HG03378 (cell line): ENCODE measurements around the gene KRTAP5-5.
"Not testable (repeated sequence)": the region's sequence is repeated elsewhere in the genome, so short reads cannot be mapped to it uniquely, and the experiment has no call there.

Experiments
- ATAC-seq: cut with Tn5 transposase; IDR thresholded peaks from one replicate; pipeline ENCODE4 v1.9.1; 2021; ENCODE audit warnings: mild to moderate bottlenecking, moderate library complexity; ENCODE audit not compliant: unreplicated experiment

KRTAP5-5 gene, protein sequence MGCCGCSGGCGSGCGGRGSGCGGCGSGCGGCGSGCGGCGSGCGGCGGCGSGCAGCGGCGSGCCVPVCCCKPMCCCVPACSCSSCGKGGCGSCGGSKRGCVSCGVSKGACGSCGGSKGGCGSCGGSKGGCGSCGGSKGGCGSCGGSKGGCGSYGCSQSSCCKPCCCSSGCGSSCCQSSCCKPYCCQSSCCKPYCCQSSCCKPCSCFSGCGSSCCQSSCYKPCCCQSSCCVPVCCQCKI

DNA sequence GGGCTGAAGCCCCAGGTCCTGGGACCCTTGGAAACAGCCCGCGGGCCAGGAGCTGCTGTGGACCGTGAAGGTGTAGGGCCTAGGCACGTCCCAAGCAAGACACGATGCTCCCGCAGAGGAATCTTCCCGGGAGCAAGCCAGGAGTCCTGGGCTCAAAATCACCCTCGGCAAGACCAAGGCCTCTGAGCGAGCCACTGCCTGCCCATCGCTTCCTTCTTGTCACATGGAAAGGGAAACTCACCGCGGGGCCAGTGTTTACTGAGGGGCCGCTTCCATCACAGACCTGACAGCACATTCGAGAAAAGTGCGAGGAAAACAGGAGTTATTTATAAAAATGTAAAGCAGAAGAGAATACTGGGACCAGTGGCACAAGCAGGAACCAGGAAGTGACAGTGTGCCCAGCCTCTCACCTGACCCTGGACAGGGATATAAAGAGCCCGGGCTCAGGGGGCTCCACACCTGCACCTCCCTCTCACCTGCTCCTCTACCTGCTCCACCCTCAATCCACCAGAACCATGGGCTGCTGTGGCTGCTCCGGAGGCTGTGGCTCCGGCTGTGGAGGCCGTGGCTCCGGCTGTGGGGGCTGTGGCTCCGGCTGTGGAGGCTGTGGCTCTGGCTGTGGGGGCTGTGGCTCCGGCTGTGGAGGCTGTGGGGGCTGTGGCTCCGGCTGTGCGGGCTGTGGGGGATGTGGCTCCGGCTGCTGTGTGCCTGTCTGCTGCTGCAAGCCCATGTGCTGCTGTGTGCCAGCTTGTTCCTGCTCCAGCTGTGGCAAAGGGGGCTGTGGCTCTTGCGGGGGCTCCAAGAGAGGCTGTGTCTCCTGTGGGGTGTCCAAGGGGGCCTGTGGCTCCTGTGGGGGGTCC lies at the start of gene KRTAP5-5:
KRTAP5-5 (plus strand) TSS at position 450 of the 860 bp plus-strand sequence; CDS start at position 516, 66 bp downstream.
- no peak for ATAC-seq

DNA sequence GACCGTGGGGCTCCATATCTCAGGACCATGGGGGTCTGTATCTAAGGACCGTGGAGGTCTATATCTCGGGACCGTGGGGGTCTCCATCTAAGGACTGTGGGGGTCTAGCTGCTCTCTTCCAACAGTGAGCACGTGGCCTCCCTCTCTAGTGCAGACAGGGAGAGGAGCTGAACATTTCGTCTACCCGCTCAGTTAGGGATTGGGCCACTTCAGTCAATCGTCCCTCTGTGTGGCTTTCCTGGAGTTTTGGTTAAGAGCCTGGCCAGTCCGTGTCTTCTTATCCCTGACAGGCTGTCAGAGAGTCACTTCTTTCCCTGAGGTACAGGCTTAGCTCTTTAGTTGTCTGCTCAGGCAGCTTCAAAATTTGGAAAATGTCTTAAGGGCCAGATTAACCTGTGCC lies 47.6 kb upstream of the KRTAP5-5 start:
- no peak for ATAC-seq

DNA sequence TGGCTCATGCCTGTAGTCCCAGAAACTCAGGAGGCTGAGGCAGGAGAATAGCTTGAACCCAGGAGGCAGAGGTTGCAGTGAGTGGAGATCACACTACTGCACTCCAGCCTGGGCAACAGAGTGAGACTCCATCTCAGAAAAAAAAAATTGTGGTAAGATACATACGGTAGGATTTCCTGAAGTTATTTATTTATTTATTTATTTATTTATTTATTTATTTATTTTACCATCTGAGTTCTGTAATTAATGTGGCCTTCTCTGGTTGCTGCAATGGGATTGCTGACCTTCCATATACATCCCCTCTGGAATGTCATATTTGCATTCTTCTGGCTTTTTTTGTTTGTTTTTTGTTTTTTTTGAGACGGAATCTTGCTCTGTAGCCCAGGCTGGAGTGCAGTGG lies 46.7 kb upstream of the KRTAP5-5 start:
- ATAC-seq, result not testable (repeated sequence)

DNA sequence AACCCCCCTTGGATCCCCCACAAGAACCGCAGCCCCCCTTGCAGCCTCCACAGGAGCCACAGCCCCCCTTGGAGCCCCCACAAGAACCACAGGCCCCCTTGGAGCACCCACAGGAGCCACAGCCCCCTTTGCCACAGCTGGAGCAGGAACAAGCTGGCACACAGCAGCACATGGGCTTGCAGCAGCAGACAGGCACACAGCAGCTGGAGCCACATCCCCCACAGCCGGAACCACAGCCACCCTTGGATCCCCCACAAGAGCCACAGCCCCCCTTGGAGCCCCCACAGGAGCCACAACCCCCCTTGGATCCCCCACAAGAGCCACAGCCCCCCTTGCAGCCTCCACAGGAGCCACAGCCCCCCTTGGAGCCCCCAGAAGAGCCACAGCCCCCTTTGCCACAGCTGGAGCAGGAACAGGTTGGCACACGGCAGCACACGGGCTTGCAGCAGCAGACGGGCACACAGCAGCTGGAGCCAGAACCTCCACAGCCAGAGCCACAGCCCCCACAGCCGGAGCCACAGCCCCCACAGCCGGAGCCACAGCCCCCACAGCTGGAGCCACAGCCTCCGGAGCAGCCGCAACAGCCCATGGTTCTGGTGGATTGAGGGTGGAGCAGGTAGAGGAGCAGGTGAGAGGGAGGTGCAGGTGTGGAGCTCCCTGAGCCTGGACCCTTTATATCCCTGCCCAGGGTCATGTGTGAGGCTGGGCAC lies 44.8 kb upstream of the KRTAP5-5 start, which contains the start of gene KRTAP5-1:
KRTAP5-1 (minus strand) TSS at position 623 of the 710 bp plus-strand sequence; CDS start at position 589, 34 bp downstream.
- not testable (repeated sequence) for ATAC-seq

DNA sequence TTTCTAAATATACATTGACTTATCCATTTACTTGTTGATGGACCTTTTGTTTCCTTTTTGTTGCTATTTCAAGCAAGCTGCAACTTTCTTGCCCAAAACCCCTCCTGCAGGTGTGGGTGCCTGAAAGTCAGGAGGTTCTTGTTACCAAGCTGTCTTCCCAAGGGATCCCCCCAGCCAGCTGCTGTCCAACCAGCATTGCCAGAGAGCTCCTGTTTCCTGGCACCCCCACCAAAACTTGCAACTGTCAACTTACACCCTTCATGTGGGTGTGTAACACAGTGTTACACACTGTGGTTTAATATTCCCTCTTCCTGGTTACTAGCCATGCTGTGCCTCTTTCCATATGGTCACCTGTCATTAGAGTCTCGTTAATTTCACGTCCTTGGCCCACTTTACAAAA lies 42.9 kb upstream of the KRTAP5-5 start:
- no peak for ATAC-seq

DNA sequence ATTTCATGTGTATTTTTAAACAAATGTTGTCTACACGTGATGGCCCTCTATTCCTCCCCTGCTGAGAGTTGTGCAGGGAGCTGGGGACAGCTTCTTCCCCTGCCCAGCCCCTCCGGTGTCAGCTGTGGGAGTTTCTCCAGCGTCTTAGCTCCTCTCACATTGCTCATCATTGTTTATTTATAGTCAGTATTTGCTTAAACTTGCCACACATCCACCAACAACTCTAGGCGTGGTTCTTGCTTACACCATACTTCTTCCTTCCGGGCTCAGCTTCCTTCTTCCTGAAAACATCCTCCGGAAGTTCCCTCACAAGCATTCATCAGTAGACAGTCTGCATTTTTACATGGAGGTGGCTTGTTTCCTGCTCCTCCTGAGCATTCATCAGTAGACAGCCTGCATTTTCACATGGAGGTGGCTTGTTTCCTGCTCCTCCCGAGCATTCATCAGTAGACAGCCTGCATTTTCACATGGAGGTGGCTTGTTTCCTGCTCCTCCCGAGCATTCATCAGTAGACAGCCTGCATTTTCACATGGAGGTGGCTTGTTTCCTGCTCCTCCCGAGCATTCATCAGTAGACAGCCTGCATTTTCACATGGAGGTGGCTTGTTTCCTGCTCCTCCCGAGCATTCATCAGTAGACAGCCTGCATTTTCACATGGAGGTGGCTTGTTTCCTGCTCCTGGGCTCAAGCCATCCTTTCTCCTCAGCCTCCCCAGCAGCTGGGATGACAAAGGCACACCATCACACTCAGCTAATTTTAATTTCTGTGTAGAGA lies 40.2 kb upstream of the KRTAP5-5 start:
- ATAC-seq, result not testable (repeated sequence)

DNA sequence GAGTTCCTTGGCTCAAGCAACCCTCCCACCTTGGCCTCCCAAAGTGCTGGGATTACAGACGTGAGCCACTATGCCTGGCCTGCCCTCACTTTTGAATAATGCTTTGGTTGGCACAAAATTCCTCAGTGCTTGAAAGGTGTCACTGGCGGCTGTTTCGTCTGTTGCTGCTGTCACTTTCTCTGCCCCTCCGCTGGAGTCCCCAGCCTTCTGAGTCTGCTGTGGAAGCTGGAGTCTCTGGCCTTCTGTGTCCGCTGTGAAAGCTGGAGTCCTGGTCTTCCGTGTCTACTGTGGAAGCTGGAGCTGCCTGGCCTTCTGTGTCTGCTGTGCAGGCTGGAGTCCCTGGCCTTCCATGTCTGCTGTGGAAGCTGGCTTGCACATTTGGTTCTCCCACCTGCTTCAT lies 39.6 kb upstream of the KRTAP5-5 start:
- ATAC-seq, result no peak

DNA sequence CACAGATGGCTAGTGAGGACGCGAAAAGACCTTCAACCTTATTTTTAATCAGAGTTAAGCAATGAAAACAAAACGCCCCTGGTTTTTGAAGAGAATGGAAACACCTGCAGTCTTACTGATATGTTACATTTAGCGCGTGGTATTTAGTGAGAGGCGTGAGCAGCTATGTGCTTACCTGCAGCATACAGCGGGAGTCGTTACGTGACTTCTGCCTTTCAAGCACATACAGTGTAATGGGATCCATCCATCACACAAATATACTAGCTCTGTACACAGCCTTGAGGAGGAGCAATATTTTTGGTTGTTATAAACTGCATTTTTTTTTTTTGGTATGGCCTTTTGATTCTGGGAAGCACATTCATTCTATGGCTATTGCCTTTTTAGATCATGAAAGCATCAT lies 36.9 kb upstream of the KRTAP5-5 start:
- ATAC-seq, result no peak

DNA sequence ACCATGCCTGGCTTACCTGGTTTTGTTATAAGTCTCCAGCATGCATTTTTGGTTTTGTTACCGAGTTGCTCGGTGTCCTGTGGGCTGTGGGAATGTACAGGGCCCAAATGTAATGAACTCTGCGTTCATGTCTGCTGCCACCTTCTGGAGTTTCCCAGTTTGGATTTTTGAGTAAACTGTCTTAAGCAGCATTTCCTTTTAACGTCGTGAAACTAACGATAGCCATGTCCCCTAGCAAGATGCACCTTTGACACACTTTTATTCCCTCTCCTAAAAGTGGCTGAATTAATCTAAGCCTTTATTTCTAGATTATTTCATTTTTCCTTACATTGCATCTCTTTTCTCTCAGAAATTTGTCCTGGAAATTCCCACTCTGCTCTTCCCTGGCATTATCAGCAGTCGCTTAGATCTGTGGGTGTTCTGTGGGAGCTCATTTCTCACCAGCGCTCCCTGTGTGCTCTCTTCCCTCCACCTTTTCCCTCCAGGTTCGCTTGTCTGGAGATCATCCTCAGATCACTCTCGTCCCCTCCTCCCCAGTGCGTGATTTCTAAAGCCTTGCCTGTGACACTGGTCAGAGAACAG lies 33.5 kb upstream of the KRTAP5-5 start:
- ATAC-seq, result not testable (repeated sequence)

DNA sequence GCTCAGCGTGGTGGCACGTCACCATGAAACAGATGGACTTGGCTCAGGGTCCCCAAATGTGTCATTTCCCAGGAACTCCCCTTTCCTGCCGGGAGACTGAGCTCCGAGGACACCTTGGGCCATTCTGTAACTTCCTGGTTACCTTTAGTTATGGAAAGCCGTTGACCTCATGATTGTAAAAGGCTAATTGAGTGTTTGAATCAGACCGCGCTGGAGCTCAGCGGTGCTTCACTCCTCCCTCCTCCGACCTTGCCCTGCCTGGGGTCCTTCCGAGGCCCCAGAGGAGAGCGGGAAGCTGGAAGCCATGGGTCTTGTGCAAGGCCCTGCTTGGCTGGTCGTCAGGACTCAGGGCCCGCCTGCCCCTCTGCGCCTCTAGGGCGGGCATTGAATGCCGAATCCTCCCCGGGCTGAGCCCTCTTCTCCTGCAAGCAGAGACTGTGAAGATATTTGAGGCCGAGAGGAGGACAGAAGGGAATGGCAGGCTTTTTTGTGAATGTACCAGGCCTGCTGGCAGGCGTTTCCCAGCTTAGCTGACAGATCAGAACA lies 32.9 kb upstream of the KRTAP5-5 start:
- ATAC-seq, result not testable (repeated sequence)

DNA sequence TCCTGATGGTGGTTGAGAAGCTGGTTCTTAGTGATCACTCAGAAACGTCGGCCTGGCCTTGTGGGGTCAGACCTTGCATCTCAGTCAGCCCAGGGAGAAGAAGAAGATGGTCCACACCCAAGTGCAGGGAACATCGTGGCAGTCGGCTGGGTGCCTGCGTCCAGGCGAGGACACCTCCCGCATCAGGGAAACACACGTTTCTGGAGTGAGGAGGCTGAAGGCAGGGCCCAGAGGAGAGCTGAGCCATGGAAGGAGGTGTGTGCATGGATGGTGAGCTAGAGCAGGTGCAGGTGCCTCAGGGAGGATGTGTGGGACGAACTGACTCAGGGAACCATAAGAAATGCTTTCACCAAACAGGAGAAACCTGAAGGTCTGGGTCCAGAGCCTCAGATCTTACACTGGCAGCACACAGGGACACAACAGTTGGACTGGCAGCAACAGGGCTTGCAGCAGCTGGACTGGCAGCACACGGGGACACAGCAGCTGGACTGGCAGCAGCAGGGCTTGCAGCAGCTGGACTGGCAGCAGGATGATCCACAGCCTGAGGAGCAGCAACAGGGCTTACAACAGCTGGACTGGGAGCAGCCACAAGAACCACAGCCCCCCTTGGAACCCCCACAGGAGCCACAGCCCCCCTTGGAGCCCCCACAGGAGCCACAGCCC lies 32.1 kb upstream of the KRTAP5-5 start:
- ATAC-seq, result no peak

DNA sequence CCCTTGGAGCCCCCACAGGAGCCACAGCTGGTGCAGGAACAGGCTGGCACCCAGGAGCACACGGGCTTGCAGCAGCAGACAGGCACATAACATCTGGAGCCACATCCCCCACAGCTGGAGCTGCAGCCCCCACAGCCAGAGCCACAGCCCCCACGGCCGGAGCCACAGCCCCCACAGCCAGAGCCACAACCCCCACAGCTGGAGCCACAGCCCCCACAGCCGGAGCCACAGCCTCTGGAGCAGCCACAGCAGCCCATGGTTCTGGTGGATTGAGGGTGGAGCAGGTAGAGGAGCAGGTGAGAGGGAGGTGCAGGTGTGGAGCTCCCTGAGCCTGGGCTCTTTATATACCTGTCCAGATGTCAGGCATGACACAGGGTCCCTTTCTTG lies 31.6 kb upstream of the KRTAP5-5 start, which contains the start of gene KRTAP5-2:
KRTAP5-2 (minus strand) TSS at position 301 of the 387 bp plus-strand sequence; CDS start at position 257, 44 bp downstream.
- no peak for ATAC-seq

DNA sequence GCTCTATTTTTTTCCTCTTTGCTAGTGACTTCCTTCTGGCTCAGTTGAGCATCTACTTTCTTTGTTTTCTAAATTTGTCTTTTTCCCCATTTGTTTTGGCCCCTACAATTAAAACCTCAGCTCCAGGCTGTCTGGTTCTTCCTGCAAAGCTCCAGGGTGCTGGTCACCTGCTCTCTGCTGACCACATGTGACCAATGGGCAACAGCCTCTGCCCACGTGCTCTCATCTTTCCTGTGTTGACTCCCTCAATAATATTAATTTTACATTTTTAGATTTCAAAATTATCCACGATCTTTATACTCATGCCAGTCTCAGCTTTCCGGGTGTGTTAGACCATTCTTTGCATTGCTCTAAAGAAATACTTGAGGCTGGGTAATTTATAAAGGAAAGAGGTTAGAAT lies 31.2 kb upstream of the KRTAP5-5 start:
- ATAC-seq, result not testable (repeated sequence)

DNA sequence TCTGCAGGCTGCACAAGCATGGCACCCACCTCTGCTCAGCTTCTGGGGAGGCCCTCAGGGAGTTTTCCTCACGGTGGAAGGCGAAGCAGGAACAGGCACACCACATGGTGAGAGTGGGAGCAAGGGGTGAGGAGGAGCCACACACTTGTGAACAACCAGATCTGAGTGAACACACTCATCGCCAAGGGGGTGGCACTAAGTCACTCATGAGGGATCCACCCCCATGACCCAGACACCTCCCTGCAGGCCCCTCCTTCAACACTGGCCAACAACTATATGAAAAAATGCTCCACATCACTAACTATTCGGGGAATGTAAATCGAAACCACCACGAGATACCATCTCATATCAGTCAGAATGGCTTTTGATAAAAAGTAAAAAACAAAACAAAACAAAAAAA lies 30.8 kb upstream of the KRTAP5-5 start:
- ATAC-seq, result no peak

DNA sequence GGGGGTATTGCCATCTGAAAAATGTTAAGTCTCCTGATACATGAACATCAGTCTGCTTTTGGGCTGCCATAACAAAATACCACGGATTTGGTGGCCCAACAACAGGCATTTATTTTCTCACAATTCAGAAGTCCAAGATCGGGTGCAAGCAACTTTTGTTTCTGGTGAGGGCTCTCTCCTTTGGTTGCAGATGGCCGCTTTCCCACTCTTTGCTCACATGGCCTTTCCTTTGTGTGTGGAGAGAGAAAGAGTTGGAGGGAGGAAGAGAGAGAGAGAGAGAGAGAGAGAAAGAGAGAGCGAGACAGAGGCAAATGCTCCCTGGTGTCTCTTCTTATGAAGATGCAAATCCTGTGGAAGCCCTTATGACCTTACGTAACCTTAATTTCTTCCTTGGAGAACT lies 28.9 kb upstream of the KRTAP5-5 start:
- ATAC-seq, result no peak

DNA sequence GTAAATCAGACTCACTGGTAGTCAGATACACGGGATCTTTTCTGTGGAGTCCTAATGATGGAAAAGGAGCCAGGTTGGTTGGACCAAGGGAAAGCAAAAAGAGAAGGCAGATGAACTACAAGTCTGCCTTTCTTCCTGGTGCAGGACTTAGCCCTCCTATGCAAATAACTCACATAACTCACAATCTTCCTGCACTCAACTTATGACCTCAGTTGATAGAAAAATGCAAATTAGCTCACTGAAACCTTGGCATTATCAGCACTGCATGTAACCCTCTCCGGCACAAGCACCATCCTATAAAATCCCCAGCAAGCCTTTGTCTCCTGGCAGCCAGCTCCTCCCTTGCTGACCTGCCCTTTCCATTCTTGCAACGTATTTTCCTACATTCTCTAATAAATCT lies 27.9 kb upstream of the KRTAP5-5 start:
- ATAC-seq, result not testable (repeated sequence)

DNA sequence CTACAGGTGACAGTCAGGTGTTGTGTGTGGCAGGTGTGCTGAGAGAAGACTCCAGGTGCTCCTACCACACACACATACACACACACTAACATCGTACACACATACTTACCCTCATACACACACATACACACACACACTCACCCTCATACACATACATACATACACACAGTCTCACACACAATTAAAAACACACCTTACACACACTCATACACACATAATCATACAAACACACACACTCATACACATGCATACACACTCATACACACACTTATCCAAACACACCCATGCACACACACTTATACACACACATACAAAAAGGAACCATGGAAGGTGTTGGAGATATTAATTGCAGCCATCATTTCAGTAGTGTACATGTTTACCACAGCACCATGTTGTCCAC lies 25.9 kb upstream of the KRTAP5-5 start:
- ATAC-seq, result no peak

DNA sequence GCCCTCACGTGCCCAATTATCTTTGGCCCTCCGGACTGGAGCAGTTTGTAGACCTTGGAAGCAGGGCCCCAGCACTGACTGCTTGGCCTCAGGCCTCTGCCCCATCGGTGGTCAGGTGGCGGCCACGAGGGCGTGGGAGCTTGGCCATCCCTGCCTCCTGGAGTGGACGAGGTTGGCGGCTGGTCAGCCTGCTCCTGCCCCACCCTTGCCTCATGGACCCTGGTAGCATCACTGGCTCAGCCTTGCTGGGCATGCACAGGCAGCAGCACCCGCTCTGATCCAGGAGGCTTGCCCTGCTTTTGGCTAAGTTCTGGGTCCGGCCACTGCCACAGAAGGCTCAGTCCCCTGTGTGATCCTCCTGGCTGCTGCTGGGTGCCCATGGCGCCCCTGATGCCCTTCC lies 25.4 kb upstream of the KRTAP5-5 start:
- no peak for ATAC-seq

DNA sequence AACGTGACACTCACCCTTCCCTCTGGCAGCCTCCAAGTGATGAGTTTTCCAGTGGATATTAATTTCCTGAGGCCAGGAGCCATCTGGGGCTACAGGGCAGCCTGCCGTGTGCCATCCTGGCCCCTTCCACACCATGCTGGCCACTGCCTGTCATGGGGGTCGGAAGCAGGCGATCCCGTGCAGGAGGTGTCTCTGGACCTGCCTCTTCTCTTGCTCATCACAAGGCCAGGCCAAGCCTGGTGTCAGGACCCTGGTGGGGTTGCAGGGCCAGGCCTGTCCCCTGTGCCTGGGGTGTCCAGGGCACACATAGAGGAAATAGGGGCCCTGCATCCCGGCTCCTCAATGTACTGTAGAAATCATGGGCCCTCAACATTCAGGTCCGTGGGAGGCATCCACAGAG lies 24.9 kb upstream of the KRTAP5-5 start:
- no peak for ATAC-seq
